Stimulated activated CD4-positive, alpha-beta T cell treated with anti-CD3 and anti-CD28 coated beads, Interleukin-2, amount 100 ng/mL, for 48 hours (primary cell): Measurements from ENCODE around the gene ANKRD62.

ENCODE experiments used
- DNase-seq, 2 donors: peaks; one replicate each; pipeline ENCODE4 v3.0.0-alpha.2; 2020

ANKRD62 gene

DNA sequence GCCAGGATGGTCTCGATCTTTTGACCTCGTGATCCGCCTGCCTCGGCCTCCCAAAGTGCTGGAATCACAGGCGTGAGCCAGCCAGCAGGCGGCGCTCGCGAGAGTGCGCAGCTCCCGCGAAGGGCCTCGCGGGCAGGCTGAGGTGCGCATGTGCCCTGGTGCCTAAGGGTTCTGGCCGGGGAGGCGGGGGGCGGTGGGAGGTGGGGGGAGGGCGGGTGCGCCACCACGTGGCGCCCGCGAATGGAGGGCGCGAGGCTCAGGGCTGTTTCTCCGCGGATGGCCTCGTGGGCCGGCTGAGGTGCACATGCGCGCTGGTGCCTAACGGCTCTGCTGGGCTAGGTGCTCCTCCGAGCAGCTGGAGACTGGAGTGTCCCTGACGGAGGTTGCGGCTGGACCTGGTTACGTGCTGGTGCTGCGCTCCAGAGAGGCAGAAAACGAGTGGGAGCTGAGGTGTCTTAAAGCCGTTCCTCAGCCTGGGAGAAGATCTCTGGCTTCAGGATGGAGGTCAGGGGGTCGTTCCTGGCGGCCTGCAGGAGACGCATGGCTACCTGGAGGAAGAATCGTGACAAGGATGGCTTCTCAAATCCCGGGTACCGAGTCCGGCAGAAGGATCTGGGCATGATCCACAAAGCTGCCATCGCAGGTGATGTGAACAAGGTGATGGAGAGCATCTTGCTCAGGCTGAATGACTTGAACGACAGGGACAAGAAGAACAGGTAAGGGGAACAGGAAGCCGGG, at the start of gene ANKRD62:
TSS of gene ANKRD62 (plus strand) at position 324 of the 738 bp plus-strand sequence. CDS start at position 499, 175 bp downstream.
- DNase-seq = no peak

DNA sequence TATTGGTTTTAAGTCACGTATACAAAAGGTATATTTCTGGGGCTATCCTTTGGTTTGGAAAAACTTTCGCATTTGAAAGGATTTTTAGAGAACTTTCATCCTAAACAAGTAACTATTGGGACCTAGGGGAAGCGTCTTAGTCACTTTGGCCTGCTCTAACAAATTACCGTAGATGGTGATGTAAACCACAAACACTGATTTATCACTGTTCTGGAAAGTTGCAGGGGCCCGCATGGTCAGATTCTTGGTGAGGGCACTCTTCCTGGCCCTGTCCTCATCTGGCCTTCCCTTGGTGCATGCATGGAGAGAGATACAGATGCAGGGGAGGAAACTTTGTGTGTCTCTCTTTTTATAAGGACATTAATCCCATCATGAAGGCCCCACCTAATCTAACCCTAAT, 49.1 kb upstream of the ANKRD62 start:
- no peak for DNase-seq

DNA sequence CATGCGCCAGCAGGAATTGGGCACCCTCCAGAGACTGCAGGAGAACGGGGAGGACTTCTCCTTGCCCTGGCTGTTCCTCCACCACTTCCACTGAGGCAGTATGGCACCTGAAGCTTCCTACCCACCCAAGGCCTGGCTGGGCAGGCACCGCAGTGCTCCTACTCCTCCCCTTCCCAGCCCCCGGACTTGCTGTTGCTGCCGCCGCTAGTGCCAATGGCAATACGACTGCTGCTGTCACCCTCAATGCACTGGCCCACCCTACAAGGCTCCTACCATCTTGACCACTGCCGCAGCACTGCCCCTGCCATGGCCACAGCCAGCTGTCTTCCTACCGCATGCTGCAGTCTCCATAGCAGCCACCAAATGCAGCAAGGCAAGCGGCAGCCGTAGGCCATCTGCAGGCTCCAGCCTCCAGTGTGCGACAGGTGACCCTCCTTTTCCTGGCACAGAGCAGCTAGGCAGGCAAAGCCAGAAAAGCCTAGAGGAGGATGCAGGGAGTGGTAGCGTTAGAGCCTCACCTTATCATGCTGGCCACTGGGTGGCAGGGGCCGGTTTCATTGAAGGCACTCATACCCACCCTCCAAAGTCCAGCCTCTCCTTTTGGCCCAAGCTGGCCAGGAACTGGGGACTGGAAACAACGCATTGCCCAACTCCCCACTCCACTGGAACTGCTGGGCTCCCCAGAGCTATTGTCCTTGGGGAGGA, 47.4 kb upstream of the ANKRD62 start:
- no peak for DNase-seq

DNA sequence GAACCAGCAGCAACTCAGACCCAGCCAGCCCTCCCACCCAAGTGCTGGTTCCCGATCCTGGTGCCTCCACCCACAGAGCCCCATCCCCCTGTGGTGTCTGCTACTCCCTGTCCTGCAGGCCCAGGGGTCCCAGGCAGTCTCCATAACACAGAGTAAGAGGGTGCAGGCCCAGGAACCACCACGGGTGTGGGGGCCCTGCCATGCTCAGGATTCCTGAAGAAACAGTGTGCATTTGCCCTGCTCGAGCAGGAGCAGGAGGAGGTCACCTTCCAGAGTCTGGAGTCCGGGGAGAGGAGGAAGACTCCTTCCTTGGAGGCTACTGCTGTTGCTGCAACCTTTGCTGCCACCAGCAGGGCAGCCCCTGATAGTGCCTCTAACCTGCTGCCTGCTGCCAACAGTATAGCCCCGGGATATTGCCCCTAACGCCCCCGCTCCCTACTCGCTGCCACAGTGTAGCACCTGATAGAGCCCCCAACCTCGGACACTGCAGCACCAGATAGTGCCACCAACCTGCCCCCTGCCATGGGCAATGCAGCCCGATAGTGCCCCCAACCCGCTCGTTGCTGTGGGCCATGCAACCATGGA, 46.8 kb upstream of the ANKRD62 start:
- DNase-seq = no peak

DNA sequence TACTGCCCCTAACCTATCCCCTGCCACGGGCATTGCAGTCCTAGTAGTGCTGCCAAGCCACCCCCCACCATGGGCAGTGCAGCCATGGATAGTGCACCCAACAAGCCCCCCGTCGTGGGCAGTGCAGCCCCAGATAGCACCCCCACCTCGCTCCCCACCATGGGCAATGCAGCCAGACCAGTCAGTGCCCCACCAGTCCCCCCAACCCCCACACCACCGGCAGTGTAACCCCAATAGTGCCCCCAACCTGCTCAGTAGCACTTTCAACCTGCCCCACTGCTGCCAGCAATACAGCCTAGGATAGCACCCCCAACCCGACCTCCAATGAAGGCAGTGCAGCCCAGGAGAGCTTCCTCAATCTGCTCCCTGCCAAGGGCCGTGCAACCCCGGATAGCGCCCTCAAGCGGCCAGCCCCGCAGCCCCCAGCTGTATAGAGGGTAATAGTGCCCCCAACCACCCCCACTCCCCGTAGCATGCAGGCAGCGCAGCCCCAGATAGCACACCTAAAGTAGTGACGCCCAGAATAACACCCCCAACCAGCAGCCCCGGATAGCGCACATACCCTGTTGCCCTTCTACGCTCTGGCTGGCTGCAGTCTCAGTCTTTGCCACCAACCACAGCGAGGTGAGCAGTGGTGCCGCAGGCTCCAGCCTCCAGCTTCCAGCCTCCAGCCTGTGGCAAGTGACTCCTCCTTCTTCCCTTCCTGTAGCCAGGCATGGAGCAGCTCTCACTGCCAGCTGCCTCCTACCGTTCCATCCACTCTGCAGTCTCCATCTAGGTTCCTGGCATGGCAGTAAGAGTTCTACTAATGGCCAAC, 45.4 kb upstream of the ANKRD62 start:
- DNase-seq = no peak

DNA sequence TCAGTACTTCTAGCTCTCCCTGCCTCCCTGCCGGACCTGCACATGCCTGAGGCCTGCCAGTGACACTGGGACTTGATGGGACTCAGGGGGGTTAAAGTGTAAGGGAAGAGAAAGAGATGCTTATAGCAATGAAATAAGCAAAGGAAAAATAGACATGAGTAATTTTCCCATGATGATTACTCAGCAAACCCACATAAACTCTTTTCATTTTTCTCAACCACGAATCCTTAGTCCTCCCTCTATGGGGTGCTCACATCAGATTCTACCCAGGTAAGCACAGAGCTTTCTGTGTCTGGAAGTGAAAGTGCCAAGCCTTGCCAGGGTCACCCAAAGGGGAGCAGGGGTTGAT, 44.8 kb upstream of the ANKRD62 start:
- DNase-seq = no peak

DNA sequence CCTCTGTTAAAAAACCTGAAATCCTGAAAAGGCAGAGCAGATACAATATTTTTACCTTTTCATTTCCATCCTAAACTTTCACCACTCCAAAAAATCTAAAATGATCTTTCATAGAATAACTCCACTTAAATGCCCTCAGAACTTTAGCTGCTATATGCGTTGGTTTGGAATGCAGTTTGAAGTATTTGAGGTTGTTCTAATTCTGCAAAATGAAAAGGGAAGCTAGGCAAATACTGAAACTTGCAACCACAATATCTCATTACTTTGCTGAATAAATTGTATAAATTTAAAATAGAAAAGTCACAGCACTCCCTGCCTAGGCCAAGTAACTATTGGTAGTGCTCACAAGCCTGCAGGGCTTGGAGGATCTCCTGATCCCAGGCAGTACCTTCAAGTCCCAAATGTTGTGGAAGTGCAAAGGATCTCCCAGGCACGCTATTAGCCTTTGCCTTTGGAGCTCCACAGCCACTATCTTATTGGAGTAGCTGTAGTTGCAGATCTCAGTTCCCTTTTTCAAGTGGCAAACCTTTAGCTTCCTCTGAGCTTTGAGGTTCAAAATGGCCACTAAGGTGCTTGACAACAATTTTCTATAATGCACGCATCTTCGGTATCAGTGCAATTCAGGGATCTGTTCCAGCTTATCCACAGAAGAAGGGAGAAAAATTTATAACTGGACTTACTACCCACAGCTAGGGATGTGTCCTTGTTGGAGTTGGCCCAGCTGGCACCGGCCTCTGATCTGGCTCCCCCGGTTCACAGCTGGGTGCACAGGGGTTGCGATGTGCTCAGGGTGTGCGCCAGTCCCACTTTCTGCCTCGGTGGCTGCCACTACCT, 43.4 kb upstream of the ANKRD62 start:
- DNase-seq = no peak

DNA sequence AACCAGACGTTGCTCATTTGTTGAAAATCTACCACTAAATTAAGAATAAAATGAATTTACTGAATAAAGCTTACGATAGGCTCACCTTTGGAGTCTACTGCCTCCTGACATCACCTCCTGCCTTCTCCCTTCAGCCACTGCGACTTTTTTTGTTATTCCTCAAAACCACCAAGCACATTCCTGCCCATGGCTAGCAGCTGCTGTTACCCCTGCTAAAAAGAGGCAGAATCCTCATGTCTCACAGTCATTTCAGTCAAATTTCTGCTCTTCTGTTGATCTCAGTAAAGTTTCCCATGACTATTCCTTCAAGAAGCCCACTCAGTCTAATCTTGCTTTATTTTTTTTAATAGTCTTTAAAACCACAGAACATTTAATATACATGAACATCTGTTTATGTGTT, 40.8 kb upstream of the ANKRD62 start:
- no peak for DNase-seq

DNA sequence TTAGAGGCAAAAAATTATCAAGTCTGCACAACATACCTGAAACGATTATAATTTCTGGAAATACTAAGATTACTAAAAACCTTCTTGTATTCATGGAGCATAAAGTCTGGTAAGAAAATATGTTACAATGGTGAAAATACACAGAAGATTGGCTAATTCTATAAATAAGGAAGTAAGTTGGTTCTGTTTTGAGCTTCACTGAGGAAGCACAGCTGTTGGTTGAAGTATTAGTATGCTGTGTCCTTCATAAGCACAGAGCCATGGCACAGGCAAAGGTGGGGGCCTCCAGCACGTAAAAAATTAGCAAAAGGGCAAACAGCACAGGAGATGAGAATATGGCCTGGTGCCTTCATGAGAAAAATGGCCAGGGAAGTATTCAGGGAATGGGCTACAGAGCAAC, 40.4 kb upstream of the ANKRD62 start:
- no peak for DNase-seq

DNA sequence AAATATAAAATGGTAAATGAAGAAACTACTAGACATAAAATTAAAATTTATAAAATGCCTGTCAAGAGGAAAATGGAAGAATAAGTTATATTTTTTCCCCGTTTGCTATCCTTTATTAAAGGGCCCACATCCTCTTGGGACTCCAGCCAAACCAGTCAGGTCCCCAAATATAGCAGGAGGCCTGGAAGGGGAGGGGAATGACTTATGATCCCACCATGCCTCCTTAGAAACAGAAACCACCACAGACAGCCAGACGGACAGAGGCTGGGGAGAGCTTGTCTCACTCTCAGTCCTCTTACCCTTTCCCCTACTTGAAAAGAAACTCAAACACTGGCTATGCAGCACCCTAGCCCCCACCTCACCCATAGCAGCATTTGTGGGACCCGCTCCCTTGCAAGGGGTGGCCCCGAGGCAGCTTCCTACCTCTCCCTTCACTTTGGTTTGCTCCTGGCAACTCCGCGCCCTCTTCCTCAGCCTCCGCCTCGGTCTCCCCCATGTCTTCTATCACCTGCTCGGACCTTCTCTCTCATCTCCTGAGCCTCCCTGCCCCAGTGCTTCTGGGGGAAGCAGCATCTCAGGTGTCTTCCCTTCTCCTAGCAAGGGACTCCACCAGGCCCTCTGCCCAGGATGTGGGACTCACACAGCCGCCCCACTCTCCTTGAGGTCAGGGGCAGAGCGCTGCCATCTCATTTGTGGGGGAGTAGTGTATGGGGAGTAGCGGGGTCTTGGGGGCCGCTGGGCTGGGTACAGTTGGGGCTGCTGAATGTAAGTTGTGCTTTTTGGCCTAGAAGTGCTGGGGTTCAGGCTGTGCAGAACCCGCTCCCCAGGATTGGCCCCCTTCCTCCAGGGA, 37.4 kb upstream of the ANKRD62 start:
- no peak for DNase-seq

DNA sequence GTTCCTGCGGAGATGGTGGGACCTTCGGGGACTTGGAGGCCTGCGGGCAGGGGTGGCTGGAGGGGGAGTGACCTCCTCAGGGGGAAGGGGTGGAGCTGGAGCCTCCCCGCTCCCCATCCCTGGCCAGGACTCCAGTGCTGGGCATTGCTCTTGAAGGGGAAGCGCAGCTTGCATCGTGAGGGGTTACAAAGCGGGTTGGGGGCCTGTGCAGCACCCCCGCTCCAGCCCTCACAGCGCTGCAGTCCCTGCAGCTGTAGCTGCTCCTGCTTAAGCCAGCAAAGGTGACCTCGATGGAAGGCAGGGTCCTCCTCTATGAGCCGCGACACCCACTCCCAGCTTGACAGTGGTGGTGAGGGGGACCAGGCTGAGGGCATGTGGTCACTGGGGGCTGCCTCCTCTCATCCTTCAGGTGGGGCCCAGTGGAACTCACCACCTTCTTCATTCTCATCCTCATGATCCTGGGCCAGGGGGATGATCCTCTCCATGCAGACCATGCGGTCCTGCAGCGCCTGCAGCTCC, 36.7 kb upstream of the ANKRD62 start:
- DNase-seq = no peak

DNA sequence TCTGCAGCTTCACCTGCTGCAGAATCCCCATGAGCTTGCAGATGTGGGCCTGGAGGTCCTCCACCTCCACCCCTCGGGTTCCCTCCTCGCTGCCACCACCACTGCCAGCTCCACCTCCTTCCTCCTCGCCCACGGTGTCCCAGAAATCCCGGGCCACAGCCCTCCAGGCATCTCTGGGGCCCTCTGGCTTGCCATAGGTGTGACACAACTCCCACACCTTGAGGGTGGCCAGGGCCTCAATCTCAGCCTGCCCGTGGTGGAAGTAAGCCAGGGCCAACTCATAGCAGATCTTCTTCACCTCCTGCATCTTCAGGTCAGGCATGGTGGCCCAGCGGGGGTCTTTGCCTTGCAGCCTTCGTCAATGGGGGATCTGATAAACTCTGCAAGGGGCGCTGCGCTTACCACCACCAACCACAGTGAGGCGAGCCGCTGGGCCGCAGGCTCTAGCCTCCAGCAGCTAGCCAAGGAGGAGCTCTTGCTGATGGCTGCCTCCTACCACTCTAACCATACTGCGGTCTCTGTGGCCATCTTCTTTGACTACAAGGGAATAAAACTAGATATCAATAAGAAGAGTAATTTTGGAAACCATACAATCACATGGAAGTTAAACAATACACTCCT, 36.1 kb upstream of the ANKRD62 start:
- DNase-seq = no peak

DNA sequence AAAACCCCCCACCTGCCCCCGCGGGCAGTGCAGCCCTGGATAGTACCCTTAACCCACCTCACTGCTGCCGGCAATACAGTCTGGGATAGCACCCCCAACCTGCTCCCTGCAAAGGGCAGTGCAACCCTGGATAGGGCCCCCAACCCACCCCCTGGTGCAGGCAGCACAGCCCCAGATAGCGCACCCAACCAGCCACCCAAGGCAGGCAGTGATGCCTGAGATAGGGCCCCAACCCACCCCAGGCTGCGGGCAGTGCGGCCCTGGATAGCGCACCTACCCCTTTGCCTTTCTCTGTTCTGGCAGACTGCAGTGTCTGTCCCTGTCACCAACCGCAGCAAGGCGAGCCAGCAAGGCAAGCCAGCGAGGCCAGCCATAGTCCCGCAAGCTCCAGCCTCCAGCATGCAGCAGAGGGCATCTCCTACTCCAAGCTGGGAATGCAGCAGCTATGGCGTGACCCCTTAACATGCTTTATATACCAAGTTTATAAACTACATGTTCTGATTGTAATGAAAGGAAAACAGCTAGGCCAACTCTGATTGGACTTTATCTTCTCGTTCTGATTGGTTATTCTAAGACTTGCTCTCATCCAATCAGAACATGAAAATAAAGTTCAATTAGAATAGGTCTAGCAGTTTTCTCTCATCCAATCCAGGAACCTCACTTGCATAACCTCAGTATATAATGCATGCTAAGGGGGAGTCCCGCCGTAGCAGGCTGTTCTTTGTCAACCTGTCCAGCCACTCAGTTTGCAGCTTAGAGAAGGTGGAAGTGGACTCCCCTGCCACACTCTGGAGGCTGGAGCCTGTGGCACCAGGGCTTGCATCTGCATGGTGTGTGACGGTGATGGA, 34.1 kb upstream of the ANKRD62 start:
- DNase-seq = no peak

DNA sequence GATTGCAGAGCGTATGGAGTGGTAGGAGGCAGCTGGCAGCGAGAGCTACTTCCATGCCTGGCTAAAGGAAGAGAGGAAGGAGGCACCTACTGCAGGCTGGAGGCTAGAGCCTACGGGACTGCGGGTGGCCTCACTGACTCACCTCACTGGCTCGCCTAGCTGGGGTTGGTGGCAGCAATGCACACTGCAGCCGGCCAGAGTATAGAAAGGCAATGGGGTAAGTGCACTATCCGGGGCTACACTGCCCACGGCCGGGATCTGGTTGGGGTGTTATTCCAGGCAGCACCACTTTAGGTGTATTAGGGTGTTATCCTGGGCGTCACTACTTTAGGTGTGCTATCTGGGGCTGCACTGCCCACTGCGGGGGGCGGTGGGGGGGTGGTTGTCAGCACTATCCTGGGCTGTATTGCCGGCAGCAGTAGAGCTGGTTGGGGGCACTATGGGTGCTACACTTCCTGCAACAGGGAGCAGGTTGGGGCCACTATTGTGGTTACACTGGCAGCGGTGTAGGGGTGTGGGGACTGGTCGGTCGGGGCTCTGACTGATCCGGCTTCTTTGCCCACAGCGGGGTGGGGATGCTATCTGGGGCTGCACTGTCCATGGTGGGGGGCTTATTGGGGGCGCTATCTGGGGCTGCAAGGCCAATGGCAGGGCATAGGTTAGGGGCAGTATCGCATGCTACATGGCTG, 33.3 kb upstream of the ANKRD62 start:
- DNase-seq = no peak

DNA sequence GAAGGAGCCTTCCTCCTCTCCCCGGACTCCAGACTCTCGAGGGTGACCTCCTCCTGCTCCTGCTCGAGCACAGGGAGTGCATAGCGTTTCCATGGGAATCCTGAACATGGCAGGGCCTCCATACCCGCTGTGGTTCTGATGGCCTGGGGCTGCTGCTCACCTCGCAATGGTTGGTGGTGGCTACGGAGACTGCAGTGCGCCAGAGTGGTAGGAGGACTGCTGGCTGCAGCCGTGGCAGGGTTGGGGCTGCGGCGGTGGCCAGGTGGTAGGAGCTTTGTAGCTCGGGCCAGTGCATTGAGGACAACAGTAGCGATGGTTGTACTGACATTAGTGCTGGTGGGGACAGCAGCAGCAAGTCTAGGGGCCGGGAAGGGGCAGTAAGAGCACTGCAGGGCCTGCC, 32.0 kb upstream of the ANKRD62 start:
- no peak for DNase-seq

DNA sequence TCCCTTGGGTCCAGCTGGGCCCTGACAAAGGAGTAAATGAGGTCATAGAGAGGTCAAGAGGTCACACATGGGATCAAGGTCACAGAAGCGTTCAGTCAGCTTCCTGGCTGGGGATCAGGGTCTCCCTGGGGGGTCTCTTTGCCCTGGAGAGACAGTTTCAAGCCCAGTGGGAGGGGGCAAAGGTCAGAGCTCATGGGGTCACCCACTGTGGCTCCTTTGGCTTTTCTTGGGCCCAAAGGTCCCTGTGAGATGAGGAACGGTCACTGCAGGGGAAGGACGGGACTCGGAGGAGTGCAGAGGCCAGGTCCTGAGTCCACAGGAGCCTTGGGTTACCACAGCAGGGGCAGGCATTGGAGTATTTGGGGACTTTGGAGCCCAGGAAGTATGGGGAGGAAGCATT, 30.7 kb upstream of the ANKRD62 start:
- no peak for DNase-seq

DNA sequence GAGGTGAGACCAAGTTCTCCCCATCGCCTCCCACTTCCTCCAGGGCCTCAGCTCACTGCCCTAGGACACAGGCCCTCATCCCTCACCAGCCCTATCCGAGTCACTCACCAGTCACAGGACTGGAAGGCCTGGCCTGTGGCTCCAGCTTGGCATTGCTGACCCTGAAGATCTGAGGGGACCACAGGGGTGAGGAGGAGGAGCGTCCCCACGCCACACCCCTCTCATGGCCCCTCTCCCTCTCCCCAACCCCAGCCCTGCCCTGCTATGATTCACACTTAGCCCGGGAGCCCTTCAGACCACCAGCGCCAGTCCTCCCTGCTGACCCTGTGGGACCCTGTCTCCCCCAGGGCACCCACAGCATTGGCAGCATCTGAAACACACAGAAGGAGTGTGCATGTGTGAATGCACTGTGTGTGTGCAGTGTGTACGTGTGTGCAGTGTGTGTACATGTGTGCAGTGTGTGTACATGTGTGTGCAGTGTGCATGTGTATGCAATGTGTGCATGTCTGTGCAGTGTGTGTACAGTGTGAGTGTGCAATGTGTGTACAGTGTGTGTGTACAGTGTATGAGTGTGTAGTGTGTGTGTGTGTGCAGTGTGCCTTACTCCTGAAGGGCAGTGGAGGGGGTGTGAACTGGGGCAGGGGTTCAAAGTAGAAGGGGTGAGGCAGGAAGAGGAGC, 29.4 kb upstream of the ANKRD62 start:
- no peak for DNase-seq

DNA sequence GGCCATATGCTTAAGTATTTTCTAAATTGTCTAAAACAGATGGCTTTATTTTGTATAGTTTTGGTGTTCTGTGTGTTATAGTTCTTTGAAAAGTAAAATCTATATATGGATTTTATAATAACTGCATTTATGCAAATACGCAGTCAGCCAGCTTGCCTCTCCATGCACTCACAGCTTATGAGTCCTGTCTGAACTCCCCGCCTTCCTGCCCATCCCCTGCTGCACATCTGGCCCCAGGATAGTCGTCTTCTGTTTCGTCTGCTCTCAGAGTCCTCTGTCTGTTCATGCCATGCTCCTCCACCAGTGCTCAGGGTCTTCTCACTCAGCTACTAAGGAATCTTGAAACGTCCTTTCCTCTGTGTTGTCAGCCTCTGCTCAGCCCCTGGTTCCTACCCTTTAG, 28.2 kb upstream of the ANKRD62 start:
- no peak for DNase-seq
